ENCODE data around the gene FAM118B.

The FAM118B gene

GRCh38 chr11:126310200-126310991 lies 98.8 kb downstream of the FAM118B start:
- peak; percentile 47 for DNase-seq (ENCODE audit: low spot score)

GRCh38 chr11:126310992-126311310 lies 99.4 kb downstream of the FAM118B start:
- DNase-seq (ENCODE audit: low spot score): no peak

GRCh38 chr11:126311401-126312291 lies 100.1 kb downstream of the FAM118B start:
- no peak for DNase-seq (ENCODE audit: low spot score)

All from germinal center (tissue), 1 donor.